ENCODE data around the gene DMAP1.

The DMAP1 gene

DNA sequence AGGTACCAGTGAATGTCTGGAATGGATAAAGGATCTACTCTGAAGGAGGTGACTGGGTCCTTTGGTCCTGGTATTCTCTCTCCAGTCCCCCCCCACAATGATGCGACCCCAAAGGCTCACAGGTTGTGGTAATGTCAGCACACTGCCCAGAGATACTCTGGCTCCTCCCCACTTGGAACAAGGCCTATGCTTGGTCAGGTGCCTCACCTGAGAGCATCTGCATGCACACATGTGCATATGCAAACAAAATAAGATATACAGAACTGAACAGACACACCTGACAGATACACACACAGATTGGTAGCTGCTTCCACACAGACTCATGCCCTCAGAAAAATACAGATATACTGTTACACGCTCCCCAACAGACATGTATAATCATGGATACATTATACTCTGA is 33.5 kb downstream of the DMAP1 start:
- TF ChIP-seq NFIC (IDR thresholded peaks at IDR 0.05): no peak
- TF ChIP-seq, protein P1, sequence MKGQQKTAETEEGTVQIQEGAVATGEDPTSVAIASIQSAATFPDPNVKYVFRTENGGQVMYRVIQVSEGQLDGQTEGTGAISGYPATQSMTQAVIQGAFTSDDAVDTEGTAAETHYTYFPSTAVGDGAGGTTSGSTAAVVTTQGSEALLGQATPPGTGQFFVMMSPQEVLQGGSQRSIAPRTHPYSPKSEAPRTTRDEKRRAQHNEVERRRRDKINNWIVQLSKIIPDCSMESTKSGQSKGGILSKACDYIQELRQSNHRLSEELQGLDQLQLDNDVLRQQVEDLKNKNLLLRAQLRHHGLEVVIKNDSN (IDR thresholded peaks at IDR 0.05): no peak
- TF ChIP-seq FOXM1 (IDR thresholded peaks at IDR 0.05; ENCODE audit: borderline replicate concordance, low read depth): no peak
- TF ChIP-seq TCF12 (IDR thresholded peaks at IDR 0.05; ENCODE audit: low read depth): no peak
- no peak for TF ChIP-seq CREB1 (IDR thresholded peaks at IDR 0.05; ENCODE audit: low read depth)
- no peak for TF ChIP-seq ZBTB7A (IDR thresholded peaks at IDR 0.05; ENCODE audit: low read depth)
- TF ChIP-seq EGR1 (IDR thresholded peaks at IDR 0.05): no peak
- no peak for TF ChIP-seq TEAD4 (IDR thresholded peaks at IDR 0.05)
- TF ChIP-seq, protein P2, sequence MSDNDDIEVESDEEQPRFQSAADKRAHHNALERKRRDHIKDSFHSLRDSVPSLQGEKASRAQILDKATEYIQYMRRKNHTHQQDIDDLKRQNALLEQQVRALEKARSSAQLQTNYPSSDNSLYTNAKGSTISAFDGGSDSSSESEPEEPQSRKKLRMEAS (IDR thresholded peaks at IDR 0.05): no peak
- no peak for TF ChIP-seq EP300 (IDR thresholded peaks at IDR 0.05; ENCODE audit: borderline replicate concordance)
- no peak for TF ChIP-seq RAD21 (IDR thresholded peaks at IDR 0.05; ENCODE audit: low read depth)

DNA sequence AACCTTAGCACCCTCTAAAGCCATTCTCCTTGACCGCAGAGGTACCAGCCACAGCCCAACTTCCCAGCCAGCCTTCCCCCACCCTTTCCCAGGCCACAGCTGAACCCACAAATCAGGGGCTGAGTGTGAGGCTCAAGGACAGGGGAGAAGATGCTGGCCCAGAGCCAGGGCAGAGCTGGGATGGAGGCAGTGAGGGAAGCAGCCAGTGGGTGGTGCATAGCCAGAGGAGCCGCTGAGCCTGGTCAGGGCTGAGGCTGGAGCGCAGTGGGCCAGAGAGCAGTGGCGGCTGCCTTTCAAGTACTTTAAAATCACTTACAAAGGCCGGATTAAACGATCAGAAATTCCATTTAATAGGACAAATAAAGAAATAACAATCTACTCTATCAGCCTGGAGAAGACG is 36.3 kb downstream of the DMAP1 start:
- TF ChIP-seq TCF12 (IDR thresholded peaks at IDR 0.05; ENCODE audit: low read depth) (no peak), YY1 (IDR thresholded peaks at IDR 0.05; ENCODE audit: low read depth) (no peak), NFIC (IDR thresholded peaks at IDR 0.05) (no peak)

DNA sequence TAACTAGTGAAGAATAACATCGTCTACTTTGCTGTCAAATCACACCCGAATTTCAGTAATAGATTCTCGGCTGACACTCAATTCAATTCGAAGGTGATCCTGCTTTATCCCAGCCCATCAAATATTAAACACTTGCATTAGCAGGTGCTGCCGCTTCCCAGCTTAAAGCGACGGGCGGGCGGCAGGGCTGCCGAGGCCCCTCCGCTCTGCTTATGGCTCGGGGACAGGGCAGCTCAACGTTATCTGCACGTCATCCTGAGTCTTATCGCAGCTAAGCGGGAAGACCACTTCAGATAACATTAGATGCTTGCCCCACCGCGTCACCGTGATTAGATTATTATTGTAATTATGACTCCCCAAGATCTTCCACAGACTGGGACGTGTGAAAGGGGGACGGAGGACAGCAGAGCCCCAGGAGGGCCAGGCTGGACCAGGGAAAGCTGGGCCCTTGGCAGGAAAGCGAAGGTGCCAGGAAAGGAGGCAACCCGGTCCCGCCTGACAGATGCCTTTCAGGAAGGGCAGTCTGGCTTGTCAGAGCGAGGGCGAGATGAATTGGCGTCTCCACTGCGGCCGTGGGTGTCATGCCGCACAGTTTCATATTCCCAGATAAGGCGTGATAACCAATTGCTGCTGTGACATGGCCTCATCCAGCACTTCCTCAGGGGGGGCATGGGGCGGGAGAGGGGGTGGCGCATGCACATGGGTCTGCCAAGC is 37.0 kb downstream of the DMAP1 start:
- TF ChIP-seq RAD21 (IDR thresholded peaks at IDR 0.05; ENCODE audit: low read depth) (no peak), TCF12 (IDR thresholded peaks at IDR 0.05; ENCODE audit: low read depth) (no peak), FOXM1 (IDR thresholded peaks at IDR 0.05; ENCODE audit: borderline replicate concordance, low read depth) (no peak), ZBTB7A (IDR thresholded peaks at IDR 0.05; ENCODE audit: low read depth) (no peak), YY1 (IDR thresholded peaks at IDR 0.05; ENCODE audit: low read depth) (no peak)

DNA sequence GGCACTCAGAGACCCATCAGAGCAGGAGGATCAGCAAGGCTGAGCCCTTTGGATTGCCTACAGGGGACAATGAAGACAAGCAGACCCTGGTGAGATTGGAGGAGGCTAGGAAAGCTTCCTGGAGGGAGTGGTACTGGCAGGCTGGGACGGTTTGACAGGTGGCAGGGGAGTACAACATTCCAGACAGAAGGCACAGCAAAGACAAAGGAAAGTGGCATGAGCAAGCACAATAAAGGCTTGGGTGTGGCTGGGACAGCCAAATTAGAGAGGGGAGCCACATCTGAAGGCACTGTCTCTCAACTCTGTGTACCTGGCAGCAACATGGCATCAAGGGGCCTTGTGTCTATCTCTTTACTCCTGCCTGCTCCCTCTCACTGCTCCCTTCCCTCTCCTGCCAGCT is 38.2 kb downstream of the DMAP1 start:
- TF ChIP-seq TEAD4 (IDR thresholded peaks at IDR 0.05): no peak
- TF ChIP-seq EGR1 (IDR thresholded peaks at IDR 0.05): no peak
- TF ChIP-seq NFIC (IDR thresholded peaks at IDR 0.05): no peak
- TF ChIP-seq, protein P3, sequence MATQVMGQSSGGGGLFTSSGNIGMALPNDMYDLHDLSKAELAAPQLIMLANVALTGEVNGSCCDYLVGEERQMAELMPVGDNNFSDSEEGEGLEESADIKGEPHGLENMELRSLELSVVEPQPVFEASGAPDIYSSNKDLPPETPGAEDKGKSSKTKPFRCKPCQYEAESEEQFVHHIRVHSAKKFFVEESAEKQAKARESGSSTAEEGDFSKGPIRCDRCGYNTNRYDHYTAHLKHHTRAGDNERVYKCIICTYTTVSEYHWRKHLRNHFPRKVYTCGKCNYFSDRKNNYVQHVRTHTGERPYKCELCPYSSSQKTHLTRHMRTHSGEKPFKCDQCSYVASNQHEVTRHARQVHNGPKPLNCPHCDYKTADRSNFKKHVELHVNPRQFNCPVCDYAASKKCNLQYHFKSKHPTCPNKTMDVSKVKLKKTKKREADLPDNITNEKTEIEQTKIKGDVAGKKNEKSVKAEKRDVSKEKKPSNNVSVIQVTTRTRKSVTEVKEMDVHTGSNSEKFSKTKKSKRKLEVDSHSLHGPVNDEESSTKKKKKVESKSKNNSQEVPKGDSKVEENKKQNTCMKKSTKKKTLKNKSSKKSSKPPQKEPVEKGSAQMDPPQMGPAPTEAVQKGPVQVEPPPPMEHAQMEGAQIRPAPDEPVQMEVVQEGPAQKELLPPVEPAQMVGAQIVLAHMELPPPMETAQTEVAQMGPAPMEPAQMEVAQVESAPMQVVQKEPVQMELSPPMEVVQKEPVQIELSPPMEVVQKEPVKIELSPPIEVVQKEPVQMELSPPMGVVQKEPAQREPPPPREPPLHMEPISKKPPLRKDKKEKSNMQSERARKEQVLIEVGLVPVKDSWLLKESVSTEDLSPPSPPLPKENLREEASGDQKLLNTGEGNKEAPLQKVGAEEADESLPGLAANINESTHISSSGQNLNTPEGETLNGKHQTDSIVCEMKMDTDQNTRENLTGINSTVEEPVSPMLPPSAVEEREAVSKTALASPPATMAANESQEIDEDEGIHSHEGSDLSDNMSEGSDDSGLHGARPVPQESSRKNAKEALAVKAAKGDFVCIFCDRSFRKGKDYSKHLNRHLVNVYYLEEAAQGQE (IDR thresholded peaks at IDR 0.05; ENCODE audit: low read depth): no peak
- no peak for TF ChIP-seq TAF1 (IDR thresholded peaks at IDR 0.05; ENCODE audit: low read depth)
- TF ChIP-seq CEBPB (IDR thresholded peaks at IDR 0.05): no peak
- TF ChIP-seq RAD21 (IDR thresholded peaks at IDR 0.05; ENCODE audit: low read depth): no peak
- TF ChIP-seq, protein P2 (IDR thresholded peaks at IDR 0.05): no peak
- TF ChIP-seq, protein P1 (IDR thresholded peaks at IDR 0.05): no peak
- no peak for TF ChIP-seq CREB1 (IDR thresholded peaks at IDR 0.05; ENCODE audit: low read depth)
- TF ChIP-seq YY1 (IDR thresholded peaks at IDR 0.05; ENCODE audit: low read depth): no peak
- no peak for TF ChIP-seq ZBTB7A (IDR thresholded peaks at IDR 0.05; ENCODE audit: low read depth)
- TF ChIP-seq FOXM1 (IDR thresholded peaks at IDR 0.05; ENCODE audit: borderline replicate concordance, low read depth): no peak
- TF ChIP-seq TCF12 (IDR thresholded peaks at IDR 0.05; ENCODE audit: low read depth): no peak
- no peak for TF ChIP-seq EP300 (IDR thresholded peaks at IDR 0.05; ENCODE audit: borderline replicate concordance)

DNA sequence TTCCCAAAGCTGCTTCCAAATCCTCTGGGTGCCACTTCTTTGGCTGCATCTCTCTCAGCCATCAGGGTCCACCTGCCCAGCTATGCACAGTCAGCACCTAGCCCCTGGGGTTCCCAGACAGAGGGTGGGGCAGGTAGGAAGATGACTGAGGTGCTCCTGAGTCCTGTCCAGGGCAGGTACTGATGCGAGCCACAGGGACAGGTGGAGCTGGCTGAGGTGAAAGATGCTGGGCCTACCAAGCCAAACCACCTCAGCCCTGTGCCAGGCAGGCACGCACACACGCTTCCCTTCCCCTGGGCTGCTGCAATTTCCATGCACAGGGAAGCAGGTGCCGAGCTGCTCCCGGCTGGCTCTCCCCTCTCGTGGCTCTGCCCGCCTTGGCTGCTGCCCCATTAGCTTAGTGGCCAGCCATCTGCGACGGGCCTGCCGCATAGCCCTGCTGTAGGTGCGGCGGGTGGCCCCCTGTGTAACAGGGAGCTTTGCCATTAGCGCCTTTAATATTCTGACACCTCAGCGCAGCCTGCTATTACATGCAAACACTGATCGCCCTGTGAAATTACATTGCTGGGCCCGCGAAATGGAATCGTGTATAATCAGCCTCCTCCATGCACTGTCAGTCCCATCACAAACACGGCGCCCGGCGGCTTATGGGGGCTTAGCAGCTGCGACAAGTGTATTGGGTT is 38.9 kb downstream of the DMAP1 start:
- TF ChIP-seq RAD21 (IDR thresholded peaks at IDR 0.05; ENCODE audit: low read depth): no peak
- TF ChIP-seq, protein P1 (IDR thresholded peaks at IDR 0.05): no peak
- TF ChIP-seq NFIC (IDR thresholded peaks at IDR 0.05): no peak
- no peak for TF ChIP-seq YY1 (IDR thresholded peaks at IDR 0.05; ENCODE audit: low read depth)
- no peak for TF ChIP-seq CEBPB (IDR thresholded peaks at IDR 0.05)
- TF ChIP-seq TCF12 (IDR thresholded peaks at IDR 0.05; ENCODE audit: low read depth): no peak
- no peak for TF ChIP-seq ZBTB7A (IDR thresholded peaks at IDR 0.05; ENCODE audit: low read depth)

DNA sequence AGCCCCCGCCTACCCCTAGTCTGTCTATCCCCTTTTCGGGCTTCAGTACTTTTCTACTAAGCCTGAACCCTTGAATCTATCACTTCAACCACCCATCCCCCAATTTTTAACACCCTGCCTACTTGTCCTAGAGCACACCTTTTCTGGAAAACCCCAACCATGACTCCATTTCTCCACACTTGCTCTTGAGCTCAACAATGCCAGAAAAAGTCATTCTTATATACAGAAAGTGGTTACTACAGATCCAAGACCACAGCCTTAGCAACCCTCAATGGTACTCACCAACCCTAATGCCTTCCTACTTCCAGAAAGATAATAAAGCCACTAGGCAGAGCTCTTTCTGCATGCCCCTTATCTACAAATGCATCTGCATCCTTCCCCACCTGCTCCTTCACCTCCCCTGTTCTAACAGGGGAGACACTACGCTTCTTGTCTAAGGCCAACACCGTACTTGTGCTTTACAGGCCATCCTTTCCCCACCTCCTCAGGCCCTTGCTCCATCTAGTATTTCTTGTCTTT is 41.2 kb downstream of the DMAP1 start:
- TF ChIP-seq RAD21 (IDR thresholded peaks at IDR 0.05; ENCODE audit: low read depth): no peak
- TF ChIP-seq ZBTB7A (IDR thresholded peaks at IDR 0.05; ENCODE audit: low read depth): no peak
- TF ChIP-seq EP300 (IDR thresholded peaks at IDR 0.05; ENCODE audit: borderline replicate concordance): no peak
- no peak for TF ChIP-seq TEAD4 (IDR thresholded peaks at IDR 0.05)
- TF ChIP-seq NFIC (IDR thresholded peaks at IDR 0.05): no peak
